HG02840 (cell line): ENCODE measurements around the gene SAMD5.

Source experiments
- ATAC-seq: cut with Tn5 transposase; IDR thresholded peaks from one replicate; pipeline ENCODE4 v1.9.1; 2021; ENCODE audit warnings: mild to moderate bottlenecking, moderate library complexity, moderate number of reproducible peaks; ENCODE audit not compliant: unreplicated experiment, low FRiP score

The SAMD5 gene

GRCh38 chr6:147617366-147617765, 108.9 kb downstream of the SAMD5 start:
- no peak for ATAC-seq

- ATAC-seq: no peak
Observed at GRCh38 chr6:147618457-147618856, 110.0 kb downstream of the SAMD5 start.

GRCh38 chr6:147618927-147619326, 110.4 kb downstream of the SAMD5 start:
- ATAC-seq: no peak
